HepG2 (cell line): ENCODE measurements around the gene DLX3. TPM values are rescaled to one million over a fixed set of nuclear protein-coding genes. Genes with fewer than 3 reads are reported as not detected.

Experiments used
- HMGXB4 ChIP-seq, 2 experiments: sonication (generic) in 1 of 2; formaldehyde crosslinking in 1 of 2; IDR thresholded peaks; 2 replicates each; pipeline versions ENCODE4 v1.4.0 to v1.6.1; 2018 to 2020; ENCODE audit warnings: missing genetic modification reagents in 2 of 2, borderline replicate concordance in 1 of 2, low read depth in 1 of 2, mild to moderate bottlenecking in 1 of 2, missing biosample characterization in 1 of 2
- IRF1 ChIP-seq: sonication (generic); formaldehyde crosslinking; IDR thresholded peaks from 2 replicates; pipeline ENCODE4 v1.4.0; 2020; ENCODE audit warnings: low read depth, mild to moderate bottlenecking, missing genetic modification reagents
- NFIC ChIP-seq: IDR thresholded peaks from 2 replicates; pipeline ENCODE4 v1.6.1; 2012; ENCODE audit warnings: mild to moderate bottlenecking, low read length, inconsistent platforms
- NR2C2 ChIP-seq: sonication (generic); formaldehyde crosslinking; IDR thresholded peaks from 2 replicates; pipeline ENCODE4 v1.4.0; 2020; ENCODE audit warnings: missing genetic modification reagents, mild to moderate bottlenecking, moderate library complexity, borderline replicate concordance
- PRPF4 ChIP-seq: fragments of 200-400 bp; formaldehyde crosslinking; IDR thresholded peaks from 2 replicates; pipeline ENCODE4 v1.6.1; 2016; ENCODE audit warnings: low read length, low read depth; ENCODE audit not compliant: poor library complexity, severe bottlenecking
- ZNF296 ChIP-seq: sonication (generic); formaldehyde crosslinking; conservative IDR thresholded peaks from 2 replicates; pipeline ENCODE4 v1.5.0; 2020; ENCODE audit warnings: mild to moderate bottlenecking, missing genetic modification reagents
- ZNF609 ChIP-seq: sonication (generic); formaldehyde crosslinking; IDR thresholded peaks from 2 replicates; pipeline ENCODE4 v1.4.0; 2020; ENCODE audit warnings: mild to moderate bottlenecking, missing genetic modification reagents, borderline replicate concordance
- polyA plus RNA-seq, 8 experiments: library from polyadenylated mRNA; depleted of rRNA in 3 of 8; stranded (reverse) in 7 of 8; unstranded in 1 of 8; fragments of >200 nt; fragmentation: Illumina TruSeq in 4 of 8; extraction: Trizol in 4 of 8; gene quantifications; 2 replicates each; pipeline versions ENCODE4 v1.2.1 to v1.2.3, GENCODE V29; 2011 to 2016; ENCODE audit warnings: low read depth in 4 of 8, missing spikeins in 1 of 8, mixed read lengths in 1 of 8; ENCODE audit not compliant: insufficient read depth in 1 of 8
- total RNA-seq, 5 experiments: library from RNA; depleted of rRNA; stranded (reverse); fragments of >200 nt; fragmentation: Illumina TruSeq; extraction: Trizol; gene quantifications; 2 replicates each; pipeline ENCODE4 v1.2.3, GENCODE V29; 2016; ENCODE audit warnings: low read depth in 1 of 5
- TF ChIP-seq, protein P1 (sequence below), 2 experiments: fragments of 450-650 bp in 1 of 2; sonication (generic) in 1 of 2; formaldehyde crosslinking in 1 of 2; IDR thresholded peaks; 2 replicates each; pipeline versions ENCODE4 v1.6.1 to v1.8.0; 2016 to 2022; ENCODE audit warnings: antibody characterized with exemption in 1 of 2, mild to moderate bottlenecking in 1 of 2, missing genetic modification reagents in 1 of 2

The DLX3 gene
- total and polyA plus RNA-seq, 2 of the 13 experiments (the other 11 are each of a cell fraction or from before 2014, with no cell fraction given): 0.03 TPM; not detected in 1

DNA sequence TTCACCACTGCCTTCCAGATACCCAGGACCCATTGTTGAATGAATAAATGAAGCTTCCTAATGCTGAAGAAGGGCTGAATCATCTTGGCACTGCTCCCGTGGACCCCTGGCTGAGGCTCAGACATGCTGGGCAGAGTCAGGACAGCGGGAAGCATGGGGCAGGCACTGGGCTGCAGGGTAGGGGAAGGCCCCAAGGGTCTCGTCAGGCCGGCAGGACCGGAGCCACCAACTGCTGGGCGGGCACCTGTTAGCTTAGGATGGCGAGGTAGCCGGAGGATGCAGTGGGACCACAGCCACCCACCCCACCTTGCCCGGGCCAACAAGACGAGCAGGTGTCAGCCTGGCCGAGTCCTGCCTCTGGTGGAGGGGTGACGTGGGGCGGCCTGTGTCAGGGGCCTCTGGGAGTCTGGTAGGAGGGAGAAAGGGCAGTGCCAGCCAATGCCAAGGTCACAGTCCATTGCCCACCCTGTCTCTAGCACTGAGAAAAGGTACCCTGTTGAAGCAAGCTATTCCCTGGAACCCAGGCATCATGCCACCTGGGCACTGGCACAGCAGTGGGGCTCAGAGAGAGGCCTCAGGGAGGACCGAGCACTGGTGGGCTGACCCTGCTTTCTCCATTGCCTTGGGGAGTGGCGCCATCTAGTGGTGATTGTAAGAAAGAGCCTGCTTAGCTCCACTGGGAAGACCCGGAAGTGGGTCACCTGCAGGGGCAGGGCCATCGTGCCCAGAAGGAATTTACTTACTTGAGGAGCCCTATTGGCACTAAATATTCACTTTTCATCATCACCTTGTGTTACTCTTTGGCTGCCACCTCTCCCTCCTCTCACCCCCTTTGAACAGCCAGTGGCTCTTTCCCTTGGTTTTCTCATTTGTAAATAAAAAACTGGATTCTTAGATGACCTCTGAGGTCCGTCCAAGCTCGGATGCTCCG lies 3.0 kb upstream of the DLX3 start (continued):
- TF ChIP-seq, protein P1, sequence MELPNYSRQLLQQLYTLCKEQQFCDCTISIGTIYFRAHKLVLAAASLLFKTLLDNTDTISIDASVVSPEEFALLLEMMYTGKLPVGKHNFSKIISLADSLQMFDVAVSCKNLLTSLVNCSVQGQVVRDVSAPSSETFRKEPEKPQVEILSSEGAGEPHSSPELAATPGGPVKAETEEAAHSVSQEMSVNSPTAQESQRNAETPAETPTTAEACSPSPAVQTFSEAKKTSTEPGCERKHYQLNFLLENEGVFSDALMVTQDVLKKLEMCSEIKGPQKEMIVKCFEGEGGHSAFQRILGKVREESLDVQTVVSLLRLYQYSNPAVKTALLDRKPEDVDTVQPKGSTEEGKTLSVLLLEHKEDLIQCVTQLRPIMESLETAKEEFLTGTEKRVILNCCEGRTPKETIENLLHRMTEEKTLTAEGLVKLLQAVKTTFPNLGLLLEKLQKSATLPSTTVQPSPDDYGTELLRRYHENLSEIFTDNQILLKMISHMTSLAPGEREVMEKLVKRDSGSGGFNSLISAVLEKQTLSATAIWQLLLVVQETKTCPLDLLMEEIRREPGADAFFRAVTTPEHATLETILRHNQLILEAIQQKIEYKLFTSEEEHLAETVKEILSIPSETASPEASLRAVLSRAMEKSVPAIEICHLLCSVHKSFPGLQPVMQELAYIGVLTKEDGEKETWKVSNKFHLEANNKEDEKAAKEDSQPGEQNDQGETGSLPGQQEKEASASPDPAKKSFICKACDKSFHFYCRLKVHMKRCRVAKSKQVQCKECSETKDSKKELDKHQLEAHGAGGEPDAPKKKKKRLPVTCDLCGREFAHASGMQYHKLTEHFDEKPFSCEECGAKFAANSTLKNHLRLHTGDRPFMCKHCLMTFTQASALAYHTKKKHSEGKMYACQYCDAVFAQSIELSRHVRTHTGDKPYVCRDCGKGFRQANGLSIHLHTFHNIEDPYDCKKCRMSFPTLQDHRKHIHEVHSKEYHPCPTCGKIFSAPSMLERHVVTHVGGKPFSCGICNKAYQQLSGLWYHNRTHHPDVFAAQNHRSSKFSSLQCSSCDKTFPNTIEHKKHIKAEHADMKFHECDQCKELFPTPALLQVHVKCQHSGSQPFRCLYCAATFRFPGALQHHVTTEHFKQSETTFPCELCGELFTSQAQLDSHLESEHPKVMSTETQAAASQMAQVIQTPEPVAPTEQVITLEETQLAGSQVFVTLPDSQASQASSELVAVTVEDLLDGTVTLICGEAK (IDR thresholded peaks at IDR 0.05): no peak
- TF ChIP-seq, protein P1 (CRISPR knock-in tag; IDR thresholded peaks at IDR 0.05): no peak
- TF ChIP-seq NR2C2 (CRISPR knock-in tag): 0 out of 2 replicates have a peak, but pooled peaks have one; percentile 29
- TF ChIP-seq NFIC: no peak
- TF ChIP-seq PRPF4: no peak
- TF ChIP-seq ZNF609 (CRISPR knock-in tag): 0 out of 2 replicates have a peak, but pooled peaks have one; percentile 29
- TF ChIP-seq HMGXB4 (CRISPR knock-in tag; IDR thresholded peaks at IDR 0.05; ENCODE audit: borderline replicate concordance in 1 of 2, low read depth in 1 of 2): peak; percentile 28 to 77; a peak in 1 of 4 replicates
- no peak for TF ChIP-seq IRF1 (CRISPR knock-in tag)
- 0 out of 2 replicates have a peak, but pooled peaks have one; percentile 26 for TF ChIP-seq ZNF296 (CRISPR knock-in tag)
